ENCODE results near the gene P2RX5.

The P2RX5 gene

GRCh38 chr17:3641014-3641413, 54.9 kb downstream of the P2RX5 start:
- Histone ChIP-seq H3K9me2 (replicated peaks; ENCODE audit: low read depth, low read length) (no peaks in the 10 kb centered on the region), H3K4me3 (ENCODE audit: low read length, poor library complexity, severe bottlenecking) (no peak overlapping the region), H3K4me1 (ENCODE audit: insufficient read depth, low read length, poor library complexity, severe bottlenecking) (peaks cover 10% of the 10 kb centered on the region), H3K27me3 (ENCODE audit: insufficient read depth, low read length, poor library complexity, severe bottlenecking) (no peaks in the 10 kb centered on the region), H3F3A (ENCODE audit: low read depth) (no peaks in the 10 kb centered on the region), H3K79me2 (ENCODE audit: insufficient read depth, low read length) (no peaks in the 10 kb centered on the region), H3K9ac (ENCODE audit: low read depth, low read length, poor library complexity, severe bottlenecking) (no peak overlapping the region), H4K20me1 (ENCODE audit: insufficient read depth, low read length, poor library complexity, severe bottlenecking) (no peaks in the 10 kb centered on the region), H3K36me3 (ENCODE audit: insufficient read depth, low read length) (no peaks in the 10 kb centered on the region), H3K4me2 (ENCODE audit: low read depth, low read length, poor library complexity, severe bottlenecking) (no peak overlapping the region), H3K9me3 (ENCODE audit: insufficient read depth, low read depth, low read length) (no peaks in the 10 kb centered on the region), H2AFZ (ENCODE audit: low read length) (no peak overlapping the region)
- no peak for TF ChIP-seq CTCF (conservative IDR thresholded peaks at IDR 0.05; ENCODE audit: low read length)

GRCh38 chr17:3639981-3640596, 55.9 kb downstream of the P2RX5 start:
- Histone ChIP-seq H3K4me2 (ENCODE audit: low read depth, low read length, poor library complexity, severe bottlenecking) (no peak overlapping the region), H3K9me3 (ENCODE audit: insufficient read depth, low read depth, low read length) (no peaks in the 10 kb centered on the region), H2AFZ (ENCODE audit: low read length) (no peak overlapping the region), H3K27me3 (ENCODE audit: insufficient read depth, low read length, poor library complexity, severe bottlenecking) (no peaks in the 10 kb centered on the region), H4K20me1 (ENCODE audit: insufficient read depth, low read length, poor library complexity, severe bottlenecking) (no peaks in the 10 kb centered on the region), H3K79me2 (ENCODE audit: insufficient read depth, low read length) (peaks cover 8% of the 10 kb centered on the region), H3F3A (ENCODE audit: low read depth) (no peaks in the 10 kb centered on the region), H3K36me3 (ENCODE audit: insufficient read depth, low read length) (no peaks in the 10 kb centered on the region), H3K9ac (ENCODE audit: low read depth, low read length, poor library complexity, severe bottlenecking) (no peak overlapping the region), H3K9me2 (replicated peaks; ENCODE audit: low read depth, low read length) (no peaks in the 10 kb centered on the region), H3K4me1 (ENCODE audit: insufficient read depth, low read length, poor library complexity, severe bottlenecking) (peaks cover 13% of the 10 kb centered on the region), H3K4me3 (ENCODE audit: low read length, poor library complexity, severe bottlenecking) (no peak overlapping the region)
- no peak for TF ChIP-seq CTCF (conservative IDR thresholded peaks at IDR 0.05; ENCODE audit: low read length)

GRCh38 chr17:3636908-3637373, 59.0 kb downstream of the P2RX5 start:
- Histone ChIP-seq H3K36me3 (ENCODE audit: insufficient read depth, low read length) (no peaks in the 10 kb centered on the region), H3F3A (ENCODE audit: low read depth) (no peaks in the 10 kb centered on the region), H3K9me2 (replicated peaks; ENCODE audit: low read depth, low read length) (no peaks in the 10 kb centered on the region), H3K4me3 (ENCODE audit: low read length, poor library complexity, severe bottlenecking) (peak overlapping the region; percentile 98), H2AFZ (ENCODE audit: low read length) (peak overlapping the region; percentile 99), H3K27me3 (ENCODE audit: insufficient read depth, low read length, poor library complexity, severe bottlenecking) (no peaks in the 10 kb centered on the region), H3K9ac (ENCODE audit: low read depth, low read length, poor library complexity, severe bottlenecking) (peak overlapping the region; percentile 95), H3K79me2 (ENCODE audit: insufficient read depth, low read length) (peaks cover 19% of the 10 kb centered on the region), H3K4me1 (ENCODE audit: insufficient read depth, low read length, poor library complexity, severe bottlenecking) (peaks cover 21% of the 10 kb centered on the region), H4K20me1 (ENCODE audit: insufficient read depth, low read length, poor library complexity, severe bottlenecking) (peaks cover 4% of the 10 kb centered on the region), H3K4me2 (ENCODE audit: low read depth, low read length, poor library complexity, severe bottlenecking) (peak overlapping the region; percentile 85), H3K9me3 (ENCODE audit: insufficient read depth, low read depth, low read length) (no peaks in the 10 kb centered on the region)
- TF ChIP-seq CTCF (conservative IDR thresholded peaks at IDR 0.05; ENCODE audit: low read length) (no peak), EZH2phosphoT487 (IDR thresholded peaks at IDR 0.05; ENCODE audit: borderline replicate concordance) (no peak)

Measured in Loucy (cell line).